A549 (cell line): Measurements from ENCODE around the gene FOSL2. TPM values are rescaled to one million over a fixed set of nuclear protein-coding genes. Genes with fewer than 3 reads are reported as not detected.

Experiments
- BHLHE40 ChIP-seq: IDR thresholded peaks from 2 replicates; pipeline ENCODE4 v1.6.1; 2012; ENCODE audit warnings: low read depth, low read length, inconsistent platforms
- CBX2 ChIP-seq: fragments of 200-600 bp; sonication (generic); IDR thresholded peaks from 2 replicates; pipeline ENCODE4 v1.6.1; 2016; ENCODE audit warnings: low read depth, mild to moderate bottlenecking, borderline replicate concordance
- CBX8 ChIP-seq: fragments of 200-600 bp; sonication (generic); IDR thresholded peaks from 2 replicates; pipeline ENCODE4 v1.6.1; 2016
- CEBPB ChIP-seq, 2 experiments: fragments of >200 bp in 1 of 2; sonication (Bioruptor Twin) in 1 of 2; formaldehyde crosslinking in 1 of 2; IDR thresholded peaks; 2 replicates each; pipeline ENCODE4 v1.6.1; 2012 to 2016
- CHD2 ChIP-seq: fragments of 150-350 bp; IDR thresholded peaks from 2 replicates; pipeline ENCODE4 v1.6.1; 2014; ENCODE audit warnings: low read length; ENCODE audit not compliant: partially characterized antibody
- CHD4 ChIP-seq: fragments of 200-600 bp; sonication (generic); IDR thresholded peaks from 2 replicates; pipeline ENCODE4 v1.6.1; 2016; ENCODE audit warnings: antibody characterized with exemption, mild to moderate bottlenecking, borderline replicate concordance
- E2F6 ChIP-seq: IDR thresholded peaks from 2 replicates; pipeline ENCODE4 v1.6.1; 2012; ENCODE audit warnings: low read depth, borderline replicate concordance
- EHMT2 ChIP-seq: fragments of 200-600 bp; sonication (generic); IDR thresholded peaks from 2 replicates; pipeline ENCODE4 v1.6.1; 2016; ENCODE audit warnings: antibody characterized with exemption, low read depth, mild to moderate bottlenecking, moderate library complexity
- ELK1 ChIP-seq: fragments of 150-350 bp; IDR thresholded peaks from 2 replicates; pipeline ENCODE4 v1.6.1; 2014; ENCODE audit warnings: low read depth, mild to moderate bottlenecking, low read length
- EP300 ChIP-seq, 2 experiments: fragments of >200 bp; sonication (Bioruptor Twin); formaldehyde crosslinking; IDR thresholded peaks; 2 replicates in 1 of 2; 3 replicates in 1 of 2; pipeline ENCODE4 v1.6.1; 2016 to 2017
- FOSB ChIP-seq: fragments of 250-450 bp; sonication (Bioruptor Pico); IDR thresholded peaks from 2 replicates; pipeline ENCODE4 v1.5.0; 2020; ENCODE audit warnings: mild to moderate bottlenecking, moderate library complexity
- FOXS1 ChIP-seq: fragments of 250-450 bp; sonication (Bioruptor Pico); IDR thresholded peaks from 2 replicates; pipeline ENCODE4 v1.5.0; 2020; ENCODE audit warnings: mild to moderate bottlenecking, moderate library complexity
- GATA3 ChIP-seq: IDR thresholded peaks from 2 replicates; pipeline ENCODE4 v1.6.1; 2012; ENCODE audit warnings: borderline replicate concordance
- HDAC2 ChIP-seq: fragments of 200-600 bp; sonication (generic); IDR thresholded peaks from 2 replicates; pipeline ENCODE4 v1.6.1; 2016
- HES2 ChIP-seq: fragments of >200 bp; sonication (Bioruptor Twin); formaldehyde crosslinking; IDR thresholded peaks from 2 replicates; pipeline ENCODE4 v1.6.1; 2016
- HEYL ChIP-seq: fragments of 250-450 bp; sonication (Bioruptor Pico); IDR thresholded peaks from 2 replicates; pipeline ENCODE4 v1.8.0; 2021; ENCODE audit warnings: mild to moderate bottlenecking, moderate library complexity
- HOXA7 ChIP-seq: fragments of 250-450 bp; sonication (Bioruptor Pico); IDR thresholded peaks from 2 replicates; pipeline ENCODE4 v1.5.0; 2020; ENCODE audit warnings: mild to moderate bottlenecking, moderate library complexity
- HOXB13 ChIP-seq: fragments of 250-450 bp; sonication (Bioruptor Pico); IDR thresholded peaks from 2 replicates; pipeline ENCODE4 v1.5.0; 2020; ENCODE audit warnings: low read depth, mild to moderate bottlenecking, moderate library complexity
- HOXB5 ChIP-seq: fragments of 250-450 bp; sonication (Bioruptor Pico); IDR thresholded peaks from 2 replicates; pipeline ENCODE4 v1.5.0; 2020; ENCODE audit warnings: mild to moderate bottlenecking, moderate library complexity
- JUN ChIP-seq, 2 experiments: fragments of >200 bp; sonication (Bioruptor Twin); formaldehyde crosslinking; IDR thresholded peaks; 2 replicates in 1 of 2; 3 replicates in 1 of 2; pipeline ENCODE4 v1.6.1; 2016 to 2017
- JUNB ChIP-seq: fragments of >200 bp; sonication (Bioruptor Twin); formaldehyde crosslinking; IDR thresholded peaks from 2 replicates; pipeline ENCODE4 v1.6.1; 2016
- KDM5A ChIP-seq: fragments of 200-600 bp; sonication (generic); IDR thresholded peaks from 2 replicates; pipeline ENCODE4 v1.6.1; 2016; ENCODE audit warnings: antibody characterized with exemption, mild to moderate bottlenecking
- MAFK ChIP-seq: fragments of 450-650 bp; IDR thresholded peaks from 2 replicates; pipeline ENCODE4 v1.6.1; 2014; ENCODE audit not compliant: partially characterized antibody
- MAX ChIP-seq: IDR thresholded peaks from 2 replicates; pipeline ENCODE4 v1.6.1; 2012
- MAZ ChIP-seq: fragments of 150-350 bp; IDR thresholded peaks from 2 replicates; pipeline ENCODE4 v1.6.1; 2014; ENCODE audit warnings: antibody characterized with exemption, low read depth, low read length, borderline replicate concordance
- MYC ChIP-seq: IDR thresholded peaks from 2 replicates; pipeline ENCODE4 v1.6.1; 2012; ENCODE audit warnings: mild to moderate bottlenecking, inconsistent platforms, low read length, improper control_type of control experiment, borderline replicate concordance
- NPAS2 ChIP-seq: fragments of 250-450 bp; sonication (Bioruptor Pico); IDR thresholded peaks from 2 replicates; pipeline ENCODE4 v1.8.0; 2022; ENCODE audit warnings: mild to moderate bottlenecking, moderate library complexity, borderline replicate concordance
- PHF8 ChIP-seq: fragments of 200-600 bp; sonication (generic); IDR thresholded peaks from 2 replicates; pipeline ENCODE4 v1.6.1; 2016; ENCODE audit warnings: low read depth, mild to moderate bottlenecking, antibody characterized with exemption, moderate library complexity, borderline replicate concordance
- POLR2AphosphoS2 ChIP-seq: conservative IDR thresholded peaks from 2 replicates; pipeline ENCODE4 v1.6.1; 2012; ENCODE audit warnings: low read length, improper control_type of control experiment, inconsistent platforms
- RAD21 ChIP-seq, 2 experiments: fragments of >200 bp in 1 of 2; sonication (Bioruptor Twin) in 1 of 2; formaldehyde crosslinking in 1 of 2; IDR thresholded peaks in 1 of 2; conservative IDR thresholded peaks in 1 of 2; 2 replicates in 1 of 2; 3 replicates in 1 of 2; pipeline ENCODE4 v1.6.1; 2012 to 2018; ENCODE audit warnings: inconsistent platforms in 1 of 2
- RARB ChIP-seq: fragments of 250-450 bp; sonication (Bioruptor Pico); IDR thresholded peaks from 2 replicates; pipeline ENCODE4 v1.8.0; 2021; ENCODE audit warnings: mild to moderate bottlenecking, moderate library complexity
- RCOR1 ChIP-seq: fragments of 150-350 bp; IDR thresholded peaks from 2 replicates; pipeline ENCODE4 v1.6.1; 2014; ENCODE audit warnings: antibody characterized with exemption, low read length, low read depth
- RFX5 ChIP-seq: fragments of 450-650 bp; IDR thresholded peaks from 2 replicates; pipeline ENCODE4 v1.7.1; 2014; ENCODE audit warnings: antibody characterized with exemption, mild to moderate bottlenecking, moderate library complexity
- RNF2 ChIP-seq: fragments of 200-600 bp; sonication (generic); IDR thresholded peaks from 2 replicates; pipeline ENCODE4 v1.6.1; 2016; ENCODE audit warnings: low read depth, mild to moderate bottlenecking, antibody characterized with exemption, moderate library complexity, borderline replicate concordance
- SMC3 ChIP-seq: fragments of >200 bp; sonication (Bioruptor Twin); formaldehyde crosslinking; IDR thresholded peaks from 3 replicates; pipeline ENCODE4 v1.6.1; 2018; ENCODE audit warnings: inconsistent platforms
- SREBF2 ChIP-seq: fragments of 450-650 bp; IDR thresholded peaks from 2 replicates; pipeline ENCODE4 v1.6.1; 2014; ENCODE audit warnings: mild to moderate bottlenecking, moderate library complexity
- TFCP2L1 ChIP-seq: fragments of 250-450 bp; sonication (Bioruptor Pico); IDR thresholded peaks from 2 replicates; pipeline ENCODE4 v1.5.0; 2021; ENCODE audit warnings: mild to moderate bottlenecking
- TP53 ChIP-seq: fragments of 250-450 bp; sonication (Bioruptor Pico); IDR thresholded peaks from 2 replicates; pipeline ENCODE4 v1.5.0; 2021; ENCODE audit warnings: mild to moderate bottlenecking, moderate library complexity
- ZC3H11A ChIP-seq: fragments of 450-650 bp; IDR thresholded peaks from 2 replicates; pipeline ENCODE4 v1.6.1; 2014; ENCODE audit warnings: antibody characterized with exemption, mild to moderate bottlenecking
- ZFP36 ChIP-seq: fragments of 450-650 bp; IDR thresholded peaks from 2 replicates; pipeline ENCODE4 v1.6.1; 2014; ENCODE audit warnings: borderline replicate concordance; ENCODE audit not compliant: partially characterized antibody
- ZNF302 ChIP-seq: fragments of 250-450 bp; sonication (Bioruptor Pico); IDR thresholded peaks from 2 replicates; pipeline ENCODE4 v1.9.0; 2021; ENCODE audit warnings: inconsistent platforms, mild to moderate bottlenecking, moderate library complexity
- polyA plus RNA-seq, 4 experiments: library from polyadenylated mRNA; depleted of rRNA in 3 of 4; stranded (reverse); fragments of >200 nt; fragmentation: RNase III in 1 of 4; extraction: RNeasy Plus Mini Kit Qiagen cat#74134 plus additional on column Dnase treatment in 1 of 4; gene quantifications; 2 replicates in 3 of 4; 3 replicates in 1 of 4; pipeline ENCODE4 v1.2.3, GENCODE V29; 2011 to 2017

Gene FOSL2
- polyA plus RNA-seq, 2 of the 4 experiments (the other 2 are of a cell fraction) = 45.7 to 73.4 TPM

- TF ChIP-seq ZNF302 (CRISPR knock-in tag) (no peak), PHF8 (peak; percentile 44; the same call in 1 of the 2 replicates), TFCP2L1 (CRISPR knock-in tag) (peak; percentile 56; the same call in 1 of the 2 replicates), GATA3 (peak; percentile 69; the same call in 1 of the 2 replicates), CEBPB (IDR thresholded peaks at IDR 0.05) (no peak), ZFP36 (no peak), JUN (IDR thresholded peaks at IDR 0.05) (peak; percentile 61 to 69; a peak in 3 of 5 replicates), SREBF2 (no peak), E2F6 (peak; percentile 95), ZC3H11A (no peak), CBX2 (no peak), RAD21 (conservative IDR thresholded peaks at IDR 0.05 in 1 of 2, IDR thresholded peaks at IDR 0.05 in 1 of 2) (no peak; a peak in 1 of 5 replicates), HDAC2 (peak; percentile 98), NPAS2 (CRISPR knock-in tag) (no peak), HOXB13 (CRISPR knock-in tag) (peak; percentile 79), MYC (no peak), HEYL (CRISPR knock-in tag) (no peak), POLR2AphosphoS2 (no peak), MAFK (no peak), FOXS1 (peak; percentile 67; the same call in 1 of the 2 replicates), CHD4 (peak; percentile 98), CBX8 (no peak), BHLHE40 (no peak), HOXB5 (CRISPR knock-in tag) (peak; percentile 74; the same call in 1 of the 2 replicates), RARB (CRISPR knock-in tag) (peak; percentile 76; the same call in 1 of the 2 replicates), EP300 (IDR thresholded peaks at IDR 0.05) (peak; percentile 47 to 68; a peak in 3 of 5 replicates), MAZ (no peak), HES2 (no peak), KDM5A (no peak), RFX5 (peak; percentile 12; the same call in 1 of the 2 replicates), FOSB (CRISPR knock-in tag) (peak; percentile 70; the same call in 1 of the 2 replicates), ELK1 (no peak), SMC3 (peak; percentile 24), MAX (peak; percentile 91), HOXA7 (CRISPR knock-in tag) (peak; percentile 80; the same call in 1 of the 2 replicates), RCOR1 (peak; percentile 47; the same call in 1 of the 2 replicates), TP53 (CRISPR knock-in tag) (no peak), RNF2 (peak; percentile 33; the same call in 1 of the 2 replicates), EHMT2 (no peak), JUNB (peak; percentile 15; the same call in 1 of the 2 replicates), CHD2 (peak; percentile 14)
These were observed 1.7 kb upstream of the FOSL2 start (continued) for GRCh38 chr2:28390746-28391563.
